Astrocyte (in vitro differentiated cells and primary cell): Measurements from ENCODE around the gene CRIM1.

ENCODE experiments used
- CTCF ChIP-seq: IDR thresholded peaks from 2 replicates; pipeline ENCODE4 v1.5.1; 2011; ENCODE audit warnings: low read depth, mild to moderate bottlenecking, inconsistent platforms, low read length, moderate library complexity; ENCODE audit not compliant: insufficient read depth
- EZH2 ChIP-seq: IDR thresholded peaks from 2 replicates; pipeline ENCODE4 v1.6.1; 2012; ENCODE audit warnings: mild to moderate bottlenecking, low read length, inconsistent platforms; ENCODE audit not compliant: insufficient read depth

- no peak for TF ChIP-seq CTCF
- no peak for TF ChIP-seq EZH2
Measured at GRCh38 chr2:36566887-36567286, 211.3 kb downstream of the CRIM1 start.
